Right lobe of liver (tissue), 6 donors: ENCODE results near the gene OSBPL10. TPM values are rescaled to one million over a fixed set of nuclear protein-coding genes. Genes with fewer than 3 reads are reported as not detected.
A peak's percentile ranks its signal among the peaks of the same experiment; 100 is the strongest.

ENCODE experiments used
- ATAC-seq, 4 donors: fragments of 200-7000 bp; cut with Tn5 transposase; one replicate each; pipeline ENCODE4 v1.9.1; 2020; ENCODE audit warnings: mild to moderate bottlenecking in 4 of 4, moderate library complexity in 4 of 4
- DNase-seq, 3 donors: peaks; one replicate each; pipeline ENCODE4 v3.0.0-alpha.2; 2020
- H3K27ac ChIP-seq, 3 donors: fragments of 200-600 bp; one replicate each; pipeline ENCODE4 v1.8.0; 2022
- H3K27me3 ChIP-seq, 2 donors: fragments of 200-600 bp; one replicate each; pipeline ENCODE4 v1.8.0; 2022
- H3K36me3 ChIP-seq, 4 donors: fragments of 200-600 bp; sonication (generic) in 1 of 4; one replicate each; pipeline versions ENCODE4 v1.5.1 to v1.8.0; 2017 to 2022; ENCODE audit warnings: control low read depth in 1 of 4
- H3K4me1 ChIP-seq, 4 donors: fragments of 200-600 bp; sonication (generic) in 1 of 4; one replicate each; pipeline versions ENCODE4 v1.5.1 to v1.8.0; 2017 to 2022; ENCODE audit warnings: control low read depth in 1 of 4
- H3K4me3 ChIP-seq, 3 donors: fragments of 200-600 bp; one replicate each; pipeline ENCODE4 v1.8.0; 2022
- H3K9me3 ChIP-seq, 4 donors: fragments of 200-600 bp; sonication (generic) in 1 of 4; one replicate each; pipeline versions ENCODE4 v1.5.1 to v1.8.0; 2017 to 2022; ENCODE audit warnings: control low read depth in 1 of 4
- POLR2A ChIP-seq: fragments of 450-650 bp; IDR thresholded peaks from one replicate; pipeline ENCODE4 v1.6.1; 2017; ENCODE audit warnings: antibody characterized with exemption, mild to moderate bottlenecking
- WGBS: methylation state at CpG from one replicate; pipeline ENCODE4 v1.1.6; 2018; ENCODE audit warnings: low coverage, low lambda C conversion rate; ENCODE audit not compliant: insufficient coverage; ENCODE audit errors: missing lambda C conversion rate; 5-methylcytosine and 5-hydroxymethylcytosine counted together
- intact Hi-C, 2 donors: fragments of 100-400 bp; cut with DNase I; formaldehyde crosslinking; loops; one replicate each; pipeline versions ENCODE4 v1.11.2 to v1.14.1; 2022
- total RNA-seq, 6 experiments: library from RNA; depleted of rRNA in 2 of 6; stranded (reverse); fragments of >200 nt in 2 of 6; fragmentation: NEBNext Ultra II Directional in 3 of 6; extraction: Animal tissue kit (Norgen Biotek cat#: 25700) in 3 of 6; gene quantifications; one replicate each; pipeline versions ENCODE4 v1.1.0 to v1.2.4, GENCODE V29; 2016 to 2023
- TF ChIP-seq, protein P1 (sequence below), 4 donors: fragments of 200-600 bp in 3 of 4; fragments of 450-650 bp in 1 of 4; IDR thresholded peaks; one replicate each; pipeline versions ENCODE4 v1.5.1 to v1.8.0; 2016 to 2022; ENCODE audit warnings: antibody characterized with exemption in 4 of 4, mild to moderate bottlenecking in 2 of 4
- donor health status: DM: no; HTN: yes; CAD: no.
- donor health status: DM: no; HTN: no; CAD: no.
- donor health status: DM: no; HTN: no; CAD: no.
- donor health status: DM: no; HTN: yes; CAD: no.
- donor health status: DM: no; HTN: yes; CAD: no.

The OSBPL10 gene
- total RNA-seq, 6 experiments from 2014 or later = 2.2 to 13.0 (median 3.7) TPM

GRCh38 chr3:31967592-31967991 lies 13.5 kb downstream of the OSBPL10 start:
- intact Hi-C loops = no loop called here
- 59% methylated on average over 2 of the region's 2 CpGs for whole genome bisulfite sequencing
- H3K9me3 ChIP-seq = no peaks in the 10 kb centered on the region
- H3K4me1 ChIP-seq = no peaks in the 10 kb centered on the region
- no peak overlapping the region for H3K27ac ChIP-seq
- no peak for ATAC-seq
- DNase-seq = no peak
- no peak overlapping the region for H3K4me3 ChIP-seq
- TF ChIP-seq, protein P1, sequence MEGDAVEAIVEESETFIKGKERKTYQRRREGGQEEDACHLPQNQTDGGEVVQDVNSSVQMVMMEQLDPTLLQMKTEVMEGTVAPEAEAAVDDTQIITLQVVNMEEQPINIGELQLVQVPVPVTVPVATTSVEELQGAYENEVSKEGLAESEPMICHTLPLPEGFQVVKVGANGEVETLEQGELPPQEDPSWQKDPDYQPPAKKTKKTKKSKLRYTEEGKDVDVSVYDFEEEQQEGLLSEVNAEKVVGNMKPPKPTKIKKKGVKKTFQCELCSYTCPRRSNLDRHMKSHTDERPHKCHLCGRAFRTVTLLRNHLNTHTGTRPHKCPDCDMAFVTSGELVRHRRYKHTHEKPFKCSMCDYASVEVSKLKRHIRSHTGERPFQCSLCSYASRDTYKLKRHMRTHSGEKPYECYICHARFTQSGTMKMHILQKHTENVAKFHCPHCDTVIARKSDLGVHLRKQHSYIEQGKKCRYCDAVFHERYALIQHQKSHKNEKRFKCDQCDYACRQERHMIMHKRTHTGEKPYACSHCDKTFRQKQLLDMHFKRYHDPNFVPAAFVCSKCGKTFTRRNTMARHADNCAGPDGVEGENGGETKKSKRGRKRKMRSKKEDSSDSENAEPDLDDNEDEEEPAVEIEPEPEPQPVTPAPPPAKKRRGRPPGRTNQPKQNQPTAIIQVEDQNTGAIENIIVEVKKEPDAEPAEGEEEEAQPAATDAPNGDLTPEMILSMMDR (IDR thresholded peaks at IDR 0.05) = no peak
- TF ChIP-seq POLR2A = no peak
- no peaks in the 10 kb centered on the region for H3K36me3 ChIP-seq
- no peaks in the 10 kb centered on the region for H3K27me3 ChIP-seq

DNA sequence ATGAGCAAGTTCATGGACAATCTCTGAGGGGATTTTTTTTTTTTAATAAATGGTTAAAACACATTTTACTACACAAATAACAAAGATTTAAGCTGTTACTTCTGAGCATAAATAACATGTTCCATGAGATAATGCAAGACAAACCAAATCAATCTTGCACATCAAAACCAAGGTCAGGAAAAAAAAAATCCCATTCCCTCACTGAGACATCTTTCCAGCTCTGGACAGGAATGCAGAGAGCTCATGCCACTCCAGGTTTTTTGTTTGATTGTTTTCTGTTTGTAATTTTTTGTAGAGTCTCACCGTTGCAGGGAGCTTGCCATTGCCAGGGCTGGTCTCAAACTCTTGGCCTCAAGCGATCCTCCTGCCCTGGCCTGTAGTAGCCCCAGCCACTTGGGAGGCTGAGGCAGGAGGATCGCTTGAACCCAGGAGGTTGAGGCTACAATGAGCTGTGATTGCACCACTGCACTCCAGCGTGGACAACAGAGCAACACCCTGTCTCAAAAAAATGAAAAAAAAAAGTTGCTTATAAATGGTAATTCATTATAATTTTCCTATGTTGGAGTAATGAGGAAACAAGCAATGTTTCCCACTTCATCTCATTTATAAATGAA lies 14.0 kb downstream of the OSBPL10 start:
- no peak overlapping the region for H3K27ac ChIP-seq
- DNase-seq = no peak

GRCh38 chr3:31962801-31963205 lies 18.3 kb downstream of the OSBPL10 start:
- 40% methylated on average over 2 of the region's 2 CpGs for WGBS
- DNase-seq = no peak
- Histone ChIP-seq H3K9me3 (no peaks in the 10 kb centered on the region), H3K4me1 (no peaks in the 10 kb centered on the region), H3K27me3 (no peaks in the 10 kb centered on the region), H3K27ac (no peak overlapping the region), H3K36me3 (no peaks in the 10 kb centered on the region), H3K4me3 (no peak overlapping the region)
- ATAC-seq = peak in 1 of 4 donors; percentile 17
- TF ChIP-seq POLR2A = no peak
- TF ChIP-seq, protein P1 (IDR thresholded peaks at IDR 0.05) = no peak
- intact Hi-C loops = no loop called here

More for the DNA sequence above, 14.0 kb downstream of the OSBPL10 start:
- intact Hi-C loops = no loop called here
- WGBS = 63% methylated on average over 3 of the region's 4 CpGs
- H3K4me1 ChIP-seq = no peaks in the 10 kb centered on the region
- no peak for ATAC-seq
- H3K9me3 ChIP-seq = no peaks in the 10 kb centered on the region
- TF ChIP-seq, protein P1 (IDR thresholded peaks at IDR 0.05) = no peak
- TF ChIP-seq POLR2A = no peak
- H3K36me3 ChIP-seq = no peaks in the 10 kb centered on the region
- H3K27me3 ChIP-seq = no peaks in the 10 kb centered on the region
- no peak overlapping the region for H3K4me3 ChIP-seq

DNA sequence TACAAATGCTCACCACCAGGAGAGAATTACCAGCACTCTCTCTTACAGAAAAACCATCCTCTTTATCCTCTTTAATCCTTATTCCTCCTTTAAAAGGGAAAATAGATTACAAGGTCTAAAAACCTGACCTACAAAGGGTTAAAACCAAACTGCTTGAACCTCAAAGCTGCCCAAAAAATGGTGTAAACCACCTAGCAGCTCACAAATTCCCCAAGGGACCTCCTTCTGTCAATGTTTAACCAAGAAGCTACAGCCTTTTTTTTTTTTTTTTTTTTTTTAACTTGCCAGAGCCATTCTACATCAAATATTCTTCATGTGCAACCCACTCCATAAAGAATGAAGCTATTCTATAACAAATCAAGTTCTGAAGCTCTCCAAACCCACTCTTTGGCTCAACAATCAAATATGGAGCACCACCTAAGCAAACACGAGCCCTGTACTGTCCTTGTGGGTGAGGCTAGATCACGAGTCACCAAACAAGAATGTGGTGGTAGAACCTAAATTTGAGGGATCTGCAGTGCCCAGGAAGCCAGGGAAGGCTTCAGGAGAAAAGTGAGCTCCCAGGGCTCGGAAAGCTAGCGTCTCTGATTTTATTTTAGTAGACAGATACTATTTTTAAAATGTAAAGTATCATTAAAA lies 20.1 kb downstream of the OSBPL10 start:
- H3K36me3 ChIP-seq = no peaks in the 10 kb centered on the region
- no peak overlapping the region for H3K4me3 ChIP-seq
- intact Hi-C loops = no loop called here
- TF ChIP-seq, protein P1 (IDR thresholded peaks at IDR 0.05) = no peak
- no peak for TF ChIP-seq POLR2A
- H3K27me3 ChIP-seq = no peaks in the 10 kb centered on the region
- no peaks in the 10 kb centered on the region for H3K9me3 ChIP-seq
- H3K27ac ChIP-seq = no peak overlapping the region
- DNase-seq (no peak), ATAC-seq (no peak)
- H3K4me1 ChIP-seq = no peaks in the 10 kb centered on the region
- WGBS = 17% methylated on average over 4 of the region's 4 CpGs
